ENCODE data around the gene P2RX3.

GRCh38 chr11:57299150-57299737 is 38.9 kb upstream of the P2RX3 start:
- TF ChIP-seq, protein P1, sequence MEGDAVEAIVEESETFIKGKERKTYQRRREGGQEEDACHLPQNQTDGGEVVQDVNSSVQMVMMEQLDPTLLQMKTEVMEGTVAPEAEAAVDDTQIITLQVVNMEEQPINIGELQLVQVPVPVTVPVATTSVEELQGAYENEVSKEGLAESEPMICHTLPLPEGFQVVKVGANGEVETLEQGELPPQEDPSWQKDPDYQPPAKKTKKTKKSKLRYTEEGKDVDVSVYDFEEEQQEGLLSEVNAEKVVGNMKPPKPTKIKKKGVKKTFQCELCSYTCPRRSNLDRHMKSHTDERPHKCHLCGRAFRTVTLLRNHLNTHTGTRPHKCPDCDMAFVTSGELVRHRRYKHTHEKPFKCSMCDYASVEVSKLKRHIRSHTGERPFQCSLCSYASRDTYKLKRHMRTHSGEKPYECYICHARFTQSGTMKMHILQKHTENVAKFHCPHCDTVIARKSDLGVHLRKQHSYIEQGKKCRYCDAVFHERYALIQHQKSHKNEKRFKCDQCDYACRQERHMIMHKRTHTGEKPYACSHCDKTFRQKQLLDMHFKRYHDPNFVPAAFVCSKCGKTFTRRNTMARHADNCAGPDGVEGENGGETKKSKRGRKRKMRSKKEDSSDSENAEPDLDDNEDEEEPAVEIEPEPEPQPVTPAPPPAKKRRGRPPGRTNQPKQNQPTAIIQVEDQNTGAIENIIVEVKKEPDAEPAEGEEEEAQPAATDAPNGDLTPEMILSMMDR (IDR thresholded peaks at IDR 0.05) = no peak
- no peak for TF ChIP-seq EP300 (IDR thresholded peaks at IDR 0.05)
- TF ChIP-seq POLR2A (IDR thresholded peaks at IDR 0.05; ENCODE audit: low read depth) = no peak

All from esophagus muscularis mucosa (tissue), 4 donors.